Activated CD4-positive, alpha-beta T cell treated with anti-CD3 and anti-CD28 coated beads, Interleukin-2, amount 10 ng/mL, durations not matched to agents 7 days and 5 days (primary cell): ENCODE data around the gene EFCAB3. TPM values are rescaled to one million over a fixed set of nuclear protein-coding genes. Genes with fewer than 3 reads are reported as not detected.

Experiments
- total RNA-seq, 2 experiments: library from RNA; stranded (reverse); gene quantifications; one replicate each; pipeline ENCODE4 v1.2.3, GENCODE V29; 2021

Gene EFCAB3
- total RNA-seq, 2 experiments from 2014 or later: not detected

Other genes with a start within 250 kb of the EFCAB3 start
- gene METTL2A, start 43.3 kb downstream of the EFCAB3 start, total RNA-seq: 10 to 100 TPM; 18.0 to 18.4 TPM
- gene TLK2, start 98.3 kb downstream of the EFCAB3 start, total RNA-seq: 10 to 100 TPM; 43.2 to 49.2 TPM
- 1 to 10 TPM; 4.0 TPM for gene MRC2, start 247.1 kb downstream of the EFCAB3 start, total RNA-seq